Smooth muscle cell (in vitro differentiated cells): Measurements from ENCODE around the gene STARD3. TPM values are rescaled to one million over a fixed set of nuclear protein-coding genes. Genes with fewer than 3 reads are reported as not detected.
A peak's percentile ranks its signal among the peaks of the same experiment; 100 is the strongest.

Experiments used
- DNase-seq: peaks from one replicate; lab custom pipeline; 2025; ENCODE audit not compliant: unreplicated experiment; lab: John Stamatoyannopoulos, UW
- H2AFZ ChIP-seq: fragments of 200-600 bp; sonication (generic); 2 replicates; pipeline ENCODE4 v1.6.0; 2016; ENCODE audit warnings: antibody characterized with exemption, low read depth, mild to moderate bottlenecking
- H3F3A ChIP-seq: fragments of 200-600 bp; sonication (generic); 2 replicates; pipeline ENCODE4 v1.6.0; 2017; ENCODE audit warnings: antibody characterized with exemption, low read depth
- H3K27ac ChIP-seq: fragments of 200-600 bp; sonication (generic); 2 replicates; pipeline ENCODE4 v1.5.1; 2016; ENCODE audit warnings: low read depth, mild to moderate bottlenecking
- H3K27me3 ChIP-seq: fragments of 200-600 bp; sonication (generic); 2 replicates; pipeline ENCODE4 v1.6.1; 2016; ENCODE audit warnings: low read depth, mild to moderate bottlenecking
- H3K36me3 ChIP-seq: fragments of 200-600 bp; sonication (generic); 2 replicates; pipeline ENCODE4 v1.5.1; 2016; ENCODE audit warnings: low read depth
- H3K4me1 ChIP-seq: fragments of 200-600 bp; sonication (generic); 2 replicates; pipeline ENCODE4 v1.5.1; 2016; ENCODE audit warnings: low read depth
- H3K4me2 ChIP-seq: fragments of 200-600 bp; sonication (generic); 2 replicates; pipeline ENCODE4 v1.6.0; 2016; ENCODE audit warnings: mild to moderate bottlenecking
- H3K4me3 ChIP-seq: fragments of 200-600 bp; sonication (generic); 2 replicates; pipeline ENCODE4 v1.5.1; 2016; ENCODE audit warnings: mild to moderate bottlenecking
- H3K79me2 ChIP-seq: fragments of 200-600 bp; sonication (generic); 2 replicates; pipeline ENCODE4 v1.6.0; 2016; ENCODE audit warnings: low read depth, mild to moderate bottlenecking
- H3K9ac ChIP-seq: fragments of 200-600 bp; sonication (generic); 2 replicates; pipeline ENCODE4 v1.6.0; 2016; ENCODE audit warnings: low read depth
- H3K9me3 ChIP-seq: fragments of 200-600 bp; sonication (generic); replicated peaks from 2 replicates; pipeline ENCODE4 v1.5.1; 2016; ENCODE audit warnings: low read depth
- H4K20me1 ChIP-seq: fragments of 200-600 bp; sonication (generic); 2 replicates; pipeline ENCODE4 v1.6.0; 2016; ENCODE audit warnings: low read depth
- CTCF ChIP-seq: fragments of 200-600 bp; sonication (generic); IDR thresholded peaks from 2 replicates; pipeline ENCODE4 v1.5.1; 2017; ENCODE audit warnings: borderline replicate concordance, mild to moderate bottlenecking, antibody characterized with exemption; ENCODE audit not compliant: insufficient read depth, poor library complexity, severe bottlenecking
- WGBS: methylation state at CpG from one replicate; pipeline ENCODE4 v1.1.7; 2016; ENCODE audit warnings: low lambda C conversion rate; 5-methylcytosine and 5-hydroxymethylcytosine counted together
- polyA plus RNA-seq: library from polyadenylated mRNA; unstranded; fragments of >200 nt; fragmentation: Nextera tagmentation; extraction: Ambion mirVana; gene quantifications from 2 replicates; pipeline ENCODE4 v1.2.1, GENCODE V29; 2016
- total RNA-seq: library from RNA; depleted of rRNA; stranded (reverse); fragments of >200 nt; gene quantifications from 2 replicates; pipeline ENCODE4 v1.2.3, GENCODE V29; 2014

The STARD3 gene
- total and polyA plus RNA-seq, 2 experiments from 2014 or later, result 37.5 to 53.3 TPM

- Histone ChIP-seq H3K9ac (no peak overlapping the region), H3K9me3 (no peaks in the 10 kb centered on the region), H3K27me3 (peaks cover 71% of the 10 kb centered on the region), H3K27ac (no peak overlapping the region), H4K20me1 (no peaks in the 10 kb centered on the region), H3K4me1 (no peaks in the 10 kb centered on the region), H3F3A (peaks cover 3% of the 10 kb centered on the region), H3K79me2 (no peaks in the 10 kb centered on the region), H3K4me3 (peak overlapping the region; percentile 69), H3K36me3 (no peaks in the 10 kb centered on the region), H3K4me2 (peak overlapping the region; percentile 100), H2AFZ (no peak overlapping the region)
- TF ChIP-seq CTCF, result no peak
- 3% methylated on average over 32 of the region's 79 CpGs for WGBS
- DNase-seq, result peak; percentile 22
These were observed 19.3 kb upstream of the STARD3 start for GRCh38 chr17:39617446-39618245.

- DNase-seq, result no peak
- peaks cover 71% of the 10 kb centered on the region for H3K27me3 ChIP-seq
- TF ChIP-seq CTCF, result no peak
- peaks cover 3% of the 10 kb centered on the region for H3F3A ChIP-seq
- H4K20me1 ChIP-seq, result no peaks in the 10 kb centered on the region
- no peaks in the 10 kb centered on the region for H3K4me1 ChIP-seq
- H3K9ac ChIP-seq, result no peak overlapping the region
- H3K4me2 ChIP-seq, result peak overlapping the region; percentile 100
- under 1% methylated on average over 22 of the region's 33 CpGs for WGBS
- peak overlapping the region; percentile 69 for H3K4me3 ChIP-seq
- no peaks in the 10 kb centered on the region for H3K9me3 ChIP-seq
- H2AFZ ChIP-seq, result peak overlapping the region; percentile 97
- no peaks in the 10 kb centered on the region for H3K79me2 ChIP-seq
- H3K36me3 ChIP-seq, result no peaks in the 10 kb centered on the region
- H3K27ac ChIP-seq, result no peak overlapping the region
These were observed 18.6 kb upstream of the STARD3 start for GRCh38 chr17:39618246-39618913.

GRCh38 chr17:39618956-39619785 is 17.8 kb upstream of the STARD3 start:
- WGBS, result 59% methylated on average over 13 of the region's 13 CpGs
- Histone ChIP-seq H3K79me2 (no peaks in the 10 kb centered on the region), H3K4me3 (peak overlapping the region; percentile 69), H3K4me1 (no peaks in the 10 kb centered on the region), H3K4me2 (peak overlapping the region; percentile 100), H3K9me3 (no peaks in the 10 kb centered on the region), H4K20me1 (no peaks in the 10 kb centered on the region), H2AFZ (peak overlapping the region; percentile 97), H3K9ac (no peak overlapping the region), H3F3A (peaks cover 3% of the 10 kb centered on the region), H3K36me3 (no peaks in the 10 kb centered on the region), H3K27ac (no peak overlapping the region), H3K27me3 (peaks cover 70% of the 10 kb centered on the region)
- DNase-seq, result no peak
- no peak for TF ChIP-seq CTCF
